Stomach (tissue), 4 donors: ENCODE measurements around the gene PLCB4.

ENCODE experiments used
- EP300 ChIP-seq: sonication (generic); formaldehyde crosslinking; IDR thresholded peaks from one replicate; pipeline ENCODE4 v1.6.1; 2017; ENCODE audit warnings: antibody characterized with exemption
- POLR2A ChIP-seq, 4 donors: fragments of 450-650 bp; IDR thresholded peaks; one replicate each; pipeline ENCODE4 v1.6.1; 2016; ENCODE audit warnings: antibody characterized with exemption in 4 of 4, control low read depth in 2 of 4, mild to moderate bottlenecking in 1 of 4, moderate library complexity in 1 of 4
- POLR2AphosphoS5 ChIP-seq, 3 donors: sonication (generic); formaldehyde crosslinking; IDR thresholded peaks; one replicate each; pipeline ENCODE4 v1.6.1; 2016; ENCODE audit warnings: antibody characterized with exemption in 3 of 3
- TF ChIP-seq, protein P1 (sequence below), 7 experiments: fragments of 450-650 bp in 4 of 7; fragments of 200-600 bp in 3 of 7; sonication (generic) in 3 of 7; IDR thresholded peaks; one replicate each; pipeline ENCODE4 v1.5.1; 2016 to 2019; ENCODE audit warnings: antibody characterized with exemption in 7 of 7, control low read depth in 2 of 7, mild to moderate bottlenecking in 1 of 7

- TF ChIP-seq, protein P1, sequence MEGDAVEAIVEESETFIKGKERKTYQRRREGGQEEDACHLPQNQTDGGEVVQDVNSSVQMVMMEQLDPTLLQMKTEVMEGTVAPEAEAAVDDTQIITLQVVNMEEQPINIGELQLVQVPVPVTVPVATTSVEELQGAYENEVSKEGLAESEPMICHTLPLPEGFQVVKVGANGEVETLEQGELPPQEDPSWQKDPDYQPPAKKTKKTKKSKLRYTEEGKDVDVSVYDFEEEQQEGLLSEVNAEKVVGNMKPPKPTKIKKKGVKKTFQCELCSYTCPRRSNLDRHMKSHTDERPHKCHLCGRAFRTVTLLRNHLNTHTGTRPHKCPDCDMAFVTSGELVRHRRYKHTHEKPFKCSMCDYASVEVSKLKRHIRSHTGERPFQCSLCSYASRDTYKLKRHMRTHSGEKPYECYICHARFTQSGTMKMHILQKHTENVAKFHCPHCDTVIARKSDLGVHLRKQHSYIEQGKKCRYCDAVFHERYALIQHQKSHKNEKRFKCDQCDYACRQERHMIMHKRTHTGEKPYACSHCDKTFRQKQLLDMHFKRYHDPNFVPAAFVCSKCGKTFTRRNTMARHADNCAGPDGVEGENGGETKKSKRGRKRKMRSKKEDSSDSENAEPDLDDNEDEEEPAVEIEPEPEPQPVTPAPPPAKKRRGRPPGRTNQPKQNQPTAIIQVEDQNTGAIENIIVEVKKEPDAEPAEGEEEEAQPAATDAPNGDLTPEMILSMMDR (IDR thresholded peaks at IDR 0.05), result no peak
- TF ChIP-seq POLR2A (IDR thresholded peaks at IDR 0.05) (no peak), EP300 (no peak), POLR2AphosphoS5 (IDR thresholded peaks at IDR 0.05) (no peak)
Measured at GRCh38 chr20:9485614-9486340, 416.9 kb downstream of the PLCB4 start.
